Measurements from ENCODE around the gene KRT72. TPM values are rescaled to one million over a fixed set of nuclear protein-coding genes. Genes with fewer than 3 reads are reported as not detected.

Gene KRT72
- total and polyA plus RNA-seq, 4 donors: 0.10 to 0.51 (median 0.20) TPM

- no peak for DNase-seq (ENCODE audit: low read depth in 4 of 6, low spot score in 6 of 6)
- Histone ChIP-seq H3K27me3 (ENCODE audit: control insufficient read depth, insufficient read depth, low read length) (no peaks in the 10 kb centered on the region), H3K27ac (ENCODE audit: low read depth, low read length) (no peak overlapping the region), H3K36me3 (ENCODE audit: control insufficient read depth, insufficient read depth, low read length) (no peaks in the 10 kb centered on the region), H3K4me3 (ENCODE audit: low read depth, low read length) (no peak overlapping the region), H3K9me3 (ENCODE audit: control insufficient read depth, insufficient read depth, low read length) (no peaks in the 10 kb centered on the region), H3K4me1 (ENCODE audit: control insufficient read depth, insufficient read depth, low read length) (peaks cover 7% of the 10 kb centered on the region)
- 92% methylated on average over 8 of the region's 9 CpGs for WGBS (ENCODE audit: insufficient coverage)
Observed at GRCh38 chr12:52584156-52584682, 17.0 kb downstream of the KRT72 start.

GRCh38 chr12:52582971-52583456 lies 18.2 kb downstream of the KRT72 start:
- H3K27ac ChIP-seq (ENCODE audit: low read depth, low read length): no peak overlapping the region
- 29% methylated on average over 4 of the region's 7 CpGs for WGBS (ENCODE audit: insufficient coverage)
- peak in 4 of 6 donors; percentile 26 to 84 (median 50) for DNase-seq (ENCODE audit: low read depth in 4 of 6, low spot score in 6 of 6)
- peaks cover 7% of the 10 kb centered on the region for H3K4me1 ChIP-seq (ENCODE audit: control insufficient read depth, insufficient read depth, low read length)
- H3K4me3 ChIP-seq (ENCODE audit: low read depth, low read length): no peak overlapping the region
- H3K27me3 ChIP-seq (ENCODE audit: control insufficient read depth, insufficient read depth, low read length): no peaks in the 10 kb centered on the region
- no peaks in the 10 kb centered on the region for H3K36me3 ChIP-seq (ENCODE audit: control insufficient read depth, insufficient read depth, low read length)
- no peaks in the 10 kb centered on the region for H3K9me3 ChIP-seq (ENCODE audit: control insufficient read depth, insufficient read depth, low read length)

- H3K36me3 ChIP-seq (ENCODE audit: control insufficient read depth, insufficient read depth, low read length): no peaks in the 10 kb centered on the region
- H3K4me1 ChIP-seq (ENCODE audit: control insufficient read depth, insufficient read depth, low read length): peaks cover 7% of the 10 kb centered on the region
- H3K9me3 ChIP-seq (ENCODE audit: control insufficient read depth, insufficient read depth, low read length): no peaks in the 10 kb centered on the region
- no peak overlapping the region for H3K27ac ChIP-seq (ENCODE audit: low read depth, low read length)
- WGBS (ENCODE audit: insufficient coverage): 61% methylated on average over 2 of the region's 2 CpGs
- no peaks in the 10 kb centered on the region for H3K27me3 ChIP-seq (ENCODE audit: control insufficient read depth, insufficient read depth, low read length)
- no peak for DNase-seq (ENCODE audit: low read depth in 4 of 6, low spot score in 6 of 6)
- H3K4me3 ChIP-seq (ENCODE audit: low read depth, low read length): no peak overlapping the region
Observed at GRCh38 chr12:52582486-52582885, 18.8 kb downstream of the KRT72 start.

- H3K36me3 ChIP-seq (ENCODE audit: control insufficient read depth, insufficient read depth, low read length): no peaks in the 10 kb centered on the region
- WGBS (ENCODE audit: insufficient coverage): 74% methylated on average over 3 of the region's 6 CpGs
- no peak overlapping the region for H3K4me3 ChIP-seq (ENCODE audit: low read depth, low read length)
- DNase-seq (ENCODE audit: low read depth in 4 of 6, low spot score in 6 of 6): no peak
- peaks cover 7% of the 10 kb centered on the region for H3K4me1 ChIP-seq (ENCODE audit: control insufficient read depth, insufficient read depth, low read length)
- H3K9me3 ChIP-seq (ENCODE audit: control insufficient read depth, insufficient read depth, low read length): no peaks in the 10 kb centered on the region
- H3K27ac ChIP-seq (ENCODE audit: low read depth, low read length): no peak overlapping the region
- no peaks in the 10 kb centered on the region for H3K27me3 ChIP-seq (ENCODE audit: control insufficient read depth, insufficient read depth, low read length)
Observed at GRCh38 chr12:52581481-52581880, 19.8 kb downstream of the KRT72 start.

- no peak overlapping the region for H3K4me3 ChIP-seq (ENCODE audit: low read depth, low read length)
- H3K36me3 ChIP-seq (ENCODE audit: control insufficient read depth, insufficient read depth, low read length): no peaks in the 10 kb centered on the region
- H3K4me1 ChIP-seq (ENCODE audit: control insufficient read depth, insufficient read depth, low read length): peaks cover 4% of the 10 kb centered on the region
- 86% methylated on average over 5 of the region's 7 CpGs for WGBS (ENCODE audit: insufficient coverage)
- no peaks in the 10 kb centered on the region for H3K9me3 ChIP-seq (ENCODE audit: control insufficient read depth, insufficient read depth, low read length)
- DNase-seq (ENCODE audit: low read depth in 4 of 6, low spot score in 6 of 6): no peak
- H3K27me3 ChIP-seq (ENCODE audit: control insufficient read depth, insufficient read depth, low read length): no peaks in the 10 kb centered on the region
- no peak overlapping the region for H3K27ac ChIP-seq (ENCODE audit: low read depth, low read length)
Observed at GRCh38 chr12:52581066-52581465, 20.2 kb downstream of the KRT72 start.

GRCh38 chr12:52580496-52580895 lies 20.8 kb downstream of the KRT72 start:
- Histone ChIP-seq H3K4me3 (ENCODE audit: low read depth, low read length) (no peak overlapping the region), H3K36me3 (ENCODE audit: control insufficient read depth, insufficient read depth, low read length) (no peaks in the 10 kb centered on the region), H3K9me3 (ENCODE audit: control insufficient read depth, insufficient read depth, low read length) (no peaks in the 10 kb centered on the region), H3K4me1 (ENCODE audit: control insufficient read depth, insufficient read depth, low read length) (peaks cover 3% of the 10 kb centered on the region), H3K27ac (ENCODE audit: low read depth, low read length) (no peak overlapping the region), H3K27me3 (ENCODE audit: control insufficient read depth, insufficient read depth, low read length) (no peaks in the 10 kb centered on the region)
- peak in 1 of 6 donors; percentile 7 for DNase-seq (ENCODE audit: low read depth in 4 of 6, low spot score in 6 of 6)
- no CpG with 5 or more reads among the region's 1 CpG for WGBS (ENCODE audit: insufficient coverage)

GRCh38 chr12:52579468-52580465 lies 21.5 kb downstream of the KRT72 start:
- Histone ChIP-seq H3K9me3 (ENCODE audit: control insufficient read depth, insufficient read depth, low read length) (no peaks in the 10 kb centered on the region), H3K27ac (ENCODE audit: low read depth, low read length) (no peak overlapping the region), H3K36me3 (ENCODE audit: control insufficient read depth, insufficient read depth, low read length) (no peaks in the 10 kb centered on the region), H3K4me1 (ENCODE audit: control insufficient read depth, insufficient read depth, low read length) (peaks cover 3% of the 10 kb centered on the region), H3K27me3 (ENCODE audit: control insufficient read depth, insufficient read depth, low read length) (no peaks in the 10 kb centered on the region), H3K4me3 (ENCODE audit: low read depth, low read length) (no peak overlapping the region)
- WGBS (ENCODE audit: insufficient coverage): 71% methylated on average over 10 of the region's 10 CpGs
- no peak for DNase-seq (ENCODE audit: low read depth in 4 of 6, low spot score in 6 of 6)

- 93% methylated on average over 2 of the region's 3 CpGs for WGBS (ENCODE audit: insufficient coverage)
- no peaks in the 10 kb centered on the region for H3K36me3 ChIP-seq (ENCODE audit: control insufficient read depth, insufficient read depth, low read length)
- H3K27ac ChIP-seq (ENCODE audit: low read depth, low read length): no peak overlapping the region
- H3K4me1 ChIP-seq (ENCODE audit: control insufficient read depth, insufficient read depth, low read length): peaks cover 3% of the 10 kb centered on the region
- no peak overlapping the region for H3K4me3 ChIP-seq (ENCODE audit: low read depth, low read length)
- no peaks in the 10 kb centered on the region for H3K27me3 ChIP-seq (ENCODE audit: control insufficient read depth, insufficient read depth, low read length)
- H3K9me3 ChIP-seq (ENCODE audit: control insufficient read depth, insufficient read depth, low read length): no peaks in the 10 kb centered on the region
- no peak for DNase-seq (ENCODE audit: low read depth in 4 of 6, low spot score in 6 of 6)
Observed at GRCh38 chr12:52578469-52578868, 22.8 kb downstream of the KRT72 start.

- no peak for DNase-seq (ENCODE audit: low read depth in 4 of 6, low spot score in 6 of 6)
- no peak overlapping the region for H3K27ac ChIP-seq (ENCODE audit: low read depth, low read length)
- WGBS (ENCODE audit: insufficient coverage): 90% methylated on average over 7 of the region's 8 CpGs
- no peaks in the 10 kb centered on the region for H3K27me3 ChIP-seq (ENCODE audit: control insufficient read depth, insufficient read depth, low read length)
- no peaks in the 10 kb centered on the region for H3K36me3 ChIP-seq (ENCODE audit: control insufficient read depth, insufficient read depth, low read length)
- peaks cover 3% of the 10 kb centered on the region for H3K4me1 ChIP-seq (ENCODE audit: control insufficient read depth, insufficient read depth, low read length)
- no peak overlapping the region for H3K4me3 ChIP-seq (ENCODE audit: low read depth, low read length)
- H3K9me3 ChIP-seq (ENCODE audit: control insufficient read depth, insufficient read depth, low read length): no peaks in the 10 kb centered on the region
Observed at GRCh38 chr12:52577316-52577715, 23.9 kb downstream of the KRT72 start.
